Suppressor macrophage treated with lipopolysaccharide for 1 hour (primary cell): ENCODE results near the gene IRF4.
A peak's percentile ranks its signal among the peaks of the same experiment; 100 is the strongest.

Experiments
- DNase-seq, 3 donors: peaks; one replicate each; pipeline ENCODE4 v3.0.0-alpha.2; 2020 to 2022

Gene IRF4

GRCh38 chr6:353642-354614 is 37.6 kb upstream of the IRF4 start:
- no peak for DNase-seq

GRCh38 chr6:354631-355280 is 36.8 kb upstream of the IRF4 start:
- DNase-seq, result no peak

- peak in 1 of 3 donors; percentile 29 for DNase-seq
Observed at GRCh38 chr6:355373-356208, 36.0 kb upstream of the IRF4 start.

GRCh38 chr6:356828-357251 is 34.7 kb upstream of the IRF4 start:
- no peak for DNase-seq

GRCh38 chr6:357261-357790 is 34.2 kb upstream of the IRF4 start:
- no peak for DNase-seq

GRCh38 chr6:357791-358341 is 33.7 kb upstream of the IRF4 start:
- no peak for DNase-seq

GRCh38 chr6:358432-358831 is 33.1 kb upstream of the IRF4 start:
- no peak for DNase-seq

- no peak for DNase-seq
Observed at GRCh38 chr6:358847-359246, 32.7 kb upstream of the IRF4 start.

GRCh38 chr6:359261-360035 is 32.1 kb upstream of the IRF4 start:
- DNase-seq, result no peak

- DNase-seq, result no peak
Observed at GRCh38 chr6:360349-360748, 31.2 kb upstream of the IRF4 start.

GRCh38 chr6:360764-361373 is 30.7 kb upstream of the IRF4 start:
- no peak for DNase-seq

- no peak for DNase-seq
Observed at GRCh38 chr6:361411-362132, 30.0 kb upstream of the IRF4 start.

- DNase-seq, result no peak
Observed at GRCh38 chr6:362231-362923, 29.2 kb upstream of the IRF4 start.

GRCh38 chr6:362924-363249 is 28.7 kb upstream of the IRF4 start:
- no peak for DNase-seq

GRCh38 chr6:363291-363690 is 28.3 kb upstream of the IRF4 start:
- no peak for DNase-seq

- no peak for DNase-seq
Observed at GRCh38 chr6:363909-364308, 27.6 kb upstream of the IRF4 start.

- DNase-seq, result no peak
Observed at GRCh38 chr6:364609-365540, 26.7 kb upstream of the IRF4 start.

- DNase-seq, result no peak
Observed at GRCh38 chr6:365835-366234, 25.7 kb upstream of the IRF4 start.
